Stomach (tissue), 9 donors: ENCODE measurements around the gene TEX29. TPM values are rescaled to one million over a fixed set of nuclear protein-coding genes. Genes with fewer than 3 reads are reported as not detected.

Experiments used
- DNase-seq, 2 donors: peaks; one replicate each; pipeline versions ENCODE4 v3.0.0 to v3.0.0-alpha.2; 2013 to 2019
- H3K27ac ChIP-seq, 5 donors: fragments of 200-600 bp in 4 of 5; sonication (generic) in 4 of 5; one replicate each; pipeline ENCODE4 v1.5.1; 2013 to 2019; ENCODE audit warnings: mild to moderate bottlenecking in 1 of 5, moderate library complexity in 1 of 5
- H3K27me3 ChIP-seq, 3 donors: fragments of 200-600 bp; sonication (generic); one replicate each; pipeline ENCODE4 v1.5.1; 2017 to 2019; ENCODE audit warnings: mixed run types in 1 of 3
- H3K36me3 ChIP-seq, 4 donors: fragments of 200-600 bp; sonication (generic); 1 replicate in 3 of 4; 2 replicates in 1 of 4; pipeline ENCODE4 v1.5.1; 2016 to 2019
- H3K4me1 ChIP-seq, 4 donors: fragments of 200-600 bp; sonication (generic); one replicate each; pipeline ENCODE4 v1.5.1; 2016 to 2019
- H3K4me3 ChIP-seq, 4 donors: fragments of 200-600 bp; sonication (generic) in 3 of 4; one replicate each; pipeline ENCODE4 v1.5.1; 2016 to 2019; ENCODE audit warnings: mild to moderate bottlenecking in 1 of 4
- H3K9me3 ChIP-seq, 4 donors: fragments of 200-600 bp; sonication (generic); one replicate each; pipeline ENCODE4 v1.5.1; 2016 to 2019
- CTCF ChIP-seq, 7 experiments: fragments of 450-650 bp in 4 of 7; fragments of 200-600 bp in 3 of 7; sonication (generic) in 3 of 7; IDR thresholded peaks; one replicate each; pipeline ENCODE4 v1.5.1; 2016 to 2019; ENCODE audit warnings: antibody characterized with exemption in 7 of 7, control low read depth in 2 of 7, mild to moderate bottlenecking in 1 of 7
- EP300 ChIP-seq: sonication (generic); formaldehyde crosslinking; IDR thresholded peaks from one replicate; pipeline ENCODE4 v1.6.1; 2017; ENCODE audit warnings: antibody characterized with exemption
- POLR2A ChIP-seq, 4 donors: fragments of 450-650 bp; IDR thresholded peaks; one replicate each; pipeline ENCODE4 v1.6.1; 2016; ENCODE audit warnings: antibody characterized with exemption in 4 of 4, control low read depth in 2 of 4, mild to moderate bottlenecking in 1 of 4, moderate library complexity in 1 of 4
- POLR2AphosphoS5 ChIP-seq, 3 donors: sonication (generic); formaldehyde crosslinking; IDR thresholded peaks; one replicate each; pipeline ENCODE4 v1.6.1; 2016; ENCODE audit warnings: antibody characterized with exemption in 3 of 3
- WGBS, 5 donors: extraction: QIAGEN DNeasy Blood & Tissue Kit in 3 of 5; methylation state at CpG; one replicate each; pipeline versions ENCODE4 v1.1.5 to v1.1.7; 2013 to 2018; 5-methylcytosine and 5-hydroxymethylcytosine counted together
- intact Hi-C: fragments of 100-400 bp; cut with DNase I; formaldehyde crosslinking; loops from one replicate; pipeline ENCODE4 v1.15.1; 2023; ENCODE audit warnings: low total_unique reads
- polyA plus RNA-seq, 3 donors: library from polyadenylated mRNA; stranded (reverse); fragments of 200-250 nt; gene quantifications; one replicate each; pipeline ENCODE4 v1.2.3, GENCODE V29; 2013
- total RNA-seq, 5 donors: library from RNA; depleted of rRNA; stranded (reverse); fragments of >200 nt; gene quantifications; one replicate each; pipeline versions ENCODE4 v1.1.0 to v1.2.3, GENCODE V29; 2014 to 2016
- donor health status: healthy with polysubstance abuse.
- donor health status: Bipolar disorder and iron deficiency.
- donor health status: healthy.

The TEX29 gene
- total and polyA plus RNA-seq, 8 donors: 0.87 to 2.2 TPM; not detected in 6

- no peaks in the 10 kb centered on the region for H3K4me1 ChIP-seq
- TF ChIP-seq CTCF (IDR thresholded peaks at IDR 0.05) (no peak), POLR2AphosphoS5 (IDR thresholded peaks at IDR 0.05) (no peak), EP300 (no peak), POLR2A (IDR thresholded peaks at IDR 0.05) (no peak)
- H3K9me3 ChIP-seq: no peaks in the 10 kb centered on the region
- 73 to 84% (median 80%) methylated on average over 12 of the region's 12 CpGs for WGBS, 5 donors
- H3K27ac ChIP-seq: no peak overlapping the region
- no peaks in the 10 kb centered on the region for H3K36me3 ChIP-seq
- intact Hi-C loops: no loop called here
- DNase-seq: no peak
- peaks cover 0 to 52% (median 6%) of the 10 kb centered on the region in 3 donors for H3K27me3 ChIP-seq
- no peak overlapping the region for H3K4me3 ChIP-seq
These were observed 42.7 kb downstream of the TEX29 start for GRCh38 chr13:111363121-111363520.

GRCh38 chr13:111363591-111363990 is 43.1 kb downstream of the TEX29 start:
- intact Hi-C loops: no loop called here
- TF ChIP-seq POLR2A (IDR thresholded peaks at IDR 0.05) (no peak), POLR2AphosphoS5 (IDR thresholded peaks at IDR 0.05) (no peak), CTCF (IDR thresholded peaks at IDR 0.05) (no peak), EP300 (no peak)
- Histone ChIP-seq H3K4me3 (no peak overlapping the region), H3K4me1 (no peaks in the 10 kb centered on the region), H3K36me3 (no peaks in the 10 kb centered on the region), H3K27me3 (peaks cover 0 to 52% (median 6%) of the 10 kb centered on the region in 3 donors), H3K9me3 (no peaks in the 10 kb centered on the region), H3K27ac (no peak overlapping the region)
- DNase-seq: no peak
- WGBS, 5 donors: 72 to 85% (median 83%) methylated on average over 7 of the region's 7 CpGs

GRCh38 chr13:111365149-111366005 is 44.9 kb downstream of the TEX29 start:
- H3K27me3 ChIP-seq: peaks cover 0 to 39% (median 6%) of the 10 kb centered on the region in 3 donors
- intact Hi-C loops: no loop called here
- H3K36me3 ChIP-seq: no peaks in the 10 kb centered on the region
- H3K9me3 ChIP-seq: no peaks in the 10 kb centered on the region
- DNase-seq: no peak
- 79 to 88% (median 82%) methylated on average over 15 to 17 of the region's 17 CpGs for WGBS, 5 donors
- H3K27ac ChIP-seq: no peak overlapping the region
- H3K4me3 ChIP-seq: no peak overlapping the region
- no peaks in the 10 kb centered on the region for H3K4me1 ChIP-seq
- TF ChIP-seq POLR2AphosphoS5 (IDR thresholded peaks at IDR 0.05): no peak
- no peak for TF ChIP-seq POLR2A (IDR thresholded peaks at IDR 0.05)
- no peak for TF ChIP-seq CTCF (IDR thresholded peaks at IDR 0.05)
- no peak for TF ChIP-seq EP300

- 68 to 88% (median 83%) methylated on average over 2 of the region's 2 CpGs for WGBS, 5 donors
- no peak for TF ChIP-seq CTCF (IDR thresholded peaks at IDR 0.05)
- TF ChIP-seq EP300: no peak
- no peak for TF ChIP-seq POLR2AphosphoS5 (IDR thresholded peaks at IDR 0.05)
- TF ChIP-seq POLR2A (IDR thresholded peaks at IDR 0.05): no peak
- DNase-seq: no peak
These were observed 46.9 kb downstream of the TEX29 start for GRCh38 chr13:111367340-111367739.

More at GRCh38 chr13:111367340-111367739, 46.9 kb downstream of the TEX29 start:
- H3K4me3 ChIP-seq: no peak overlapping the region
- peaks cover 0 to 19% (median 0%) of the 10 kb centered on the region in 3 donors for H3K27me3 ChIP-seq
- no peaks in the 10 kb centered on the region for H3K36me3 ChIP-seq
- intact Hi-C loops: no loop called here
- H3K4me1 ChIP-seq: no peaks in the 10 kb centered on the region
- no peak overlapping the region for H3K27ac ChIP-seq
- H3K9me3 ChIP-seq: no peaks in the 10 kb centered on the region
